Kidney epithelial cell (primary cell): ENCODE results near the gene GPSM1. TPM values are rescaled to one million over a fixed set of nuclear protein-coding genes. Genes with fewer than 3 reads are reported as not detected.

Experiments
- DNase-seq: peaks from one replicate; pipeline ENCODE4 v3.0.0-alpha.2; 2010; ENCODE audit warnings: low read depth
- H3K27me3 ChIP-seq: 2 replicates; pipeline ENCODE4 v1.6.0; 2011; ENCODE audit warnings: low read length; ENCODE audit not compliant: control insufficient read depth, insufficient read depth
- H3K36me3 ChIP-seq: 2 replicates; pipeline ENCODE4 v1.5.1; 2011; ENCODE audit warnings: low read length; ENCODE audit not compliant: control insufficient read depth, insufficient read depth
- H3K4me3 ChIP-seq: 2 replicates; pipeline ENCODE4 v1.5.1; 2011; ENCODE audit warnings: low read depth, mild to moderate bottlenecking, control low read depth, low read length
- CTCF ChIP-seq: IDR thresholded peaks from 2 replicates; pipeline ENCODE4 v1.5.1; 2011; ENCODE audit warnings: mild to moderate bottlenecking, moderate library complexity, low read length, control low read depth, inconsistent platforms; ENCODE audit not compliant: insufficient read depth, poor library complexity, severe bottlenecking
- total RNA-seq: library from RNA; depleted of rRNA; stranded (reverse); fragments of >200 nt; gene quantifications from 2 replicates; pipeline ENCODE4 v1.2.3, GENCODE V29; 2015

Gene GPSM1
- 31.8 and 41.3 TPM in 2 replicates for total RNA-seq

GRCh38 chr9:136327304-136327974 lies at the start of gene GPSM1:
TSS of gene GPSM1 (plus strand) at chr9:136327539. CDS start at chr9:136327696, 157 bp downstream.
- DNase-seq = no peak
- TF ChIP-seq CTCF = no peak

GRCh38 chr9:136277746-136278145 lies 49.6 kb upstream of the GPSM1 start:
- no peaks in the 10 kb centered on the region for H3K36me3 ChIP-seq
- TF ChIP-seq CTCF = no peak
- peaks cover 45% of the 10 kb centered on the region for H3K27me3 ChIP-seq
- no peak for DNase-seq
- no peak overlapping the region for H3K4me3 ChIP-seq

More at GRCh38 chr9:136327304-136327974, at the start of gene GPSM1:
- Histone ChIP-seq H3K4me3 (peak within 1 kb of the TSS; percentile 65), H3K27me3 (peaks cover 8% of the 10 kb centered on the region), H3K36me3 (no peaks in the 10 kb centered on the region)

- peaks cover 43% of the 10 kb centered on the region for H3K27me3 ChIP-seq
- no peak for TF ChIP-seq CTCF
- DNase-seq = no peak
- no peaks in the 10 kb centered on the region for H3K36me3 ChIP-seq
- no peak overlapping the region for H3K4me3 ChIP-seq
Observed at GRCh38 chr9:136278221-136278620, 49.1 kb upstream of the GPSM1 start.

- Histone ChIP-seq H3K36me3 (no peaks in the 10 kb centered on the region), H3K4me3 (no peak overlapping the region), H3K27me3 (peaks cover 41% of the 10 kb centered on the region)
- TF ChIP-seq CTCF = no peak
- DNase-seq = no peak
Observed at GRCh38 chr9:136278894-136279293, 48.4 kb upstream of the GPSM1 start.

- peaks cover 36% of the 10 kb centered on the region for H3K27me3 ChIP-seq
- no peaks in the 10 kb centered on the region for H3K36me3 ChIP-seq
- H3K4me3 ChIP-seq = no peak overlapping the region
- DNase-seq = no peak
- no peak for TF ChIP-seq CTCF
Observed at GRCh38 chr9:136279471-136279870, 47.9 kb upstream of the GPSM1 start.
